Hepatocyte (in vitro differentiated cells): ENCODE data around the gene FBXO11.

Experiments used
- CTCF ChIP-seq: fragments of 200-600 bp; sonication (generic); IDR thresholded peaks from 2 replicates; pipeline ENCODE4 v1.5.1; 2016; ENCODE audit warnings: antibody characterized with exemption, mild to moderate bottlenecking; ENCODE audit not compliant: poor library complexity
- EZH2 ChIP-seq: fragments of 200-600 bp; sonication (generic); IDR thresholded peaks from 2 replicates; pipeline ENCODE4 v1.6.1; 2016; ENCODE audit warnings: antibody characterized with exemption, mild to moderate bottlenecking, borderline replicate concordance
- EZH2phosphoT487 ChIP-seq: fragments of 200-600 bp; sonication (generic); IDR thresholded peaks from one replicate; pipeline ENCODE4 v1.6.1; 2018; ENCODE audit warnings: antibody characterized with exemption, mild to moderate bottlenecking, low read depth, moderate library complexity; ENCODE audit not compliant: unreplicated experiment, severe bottlenecking

GRCh38 chr2:47799031-47799609 is 107.2 kb downstream of the FBXO11 start:
- TF ChIP-seq EZH2 (no peak), CTCF (no peak), EZH2phosphoT487 (no peak)
